ENCODE data around the gene NHLH1. TPM values are rescaled to one million over a fixed set of nuclear protein-coding genes. Genes with fewer than 3 reads are reported as not detected.

NHLH1 gene
- total and polyA plus RNA-seq, 2 donors (not counting 1 experiment from before 2014, with no cell fraction given), result 0.27 to 0.39 TPM

DNA sequence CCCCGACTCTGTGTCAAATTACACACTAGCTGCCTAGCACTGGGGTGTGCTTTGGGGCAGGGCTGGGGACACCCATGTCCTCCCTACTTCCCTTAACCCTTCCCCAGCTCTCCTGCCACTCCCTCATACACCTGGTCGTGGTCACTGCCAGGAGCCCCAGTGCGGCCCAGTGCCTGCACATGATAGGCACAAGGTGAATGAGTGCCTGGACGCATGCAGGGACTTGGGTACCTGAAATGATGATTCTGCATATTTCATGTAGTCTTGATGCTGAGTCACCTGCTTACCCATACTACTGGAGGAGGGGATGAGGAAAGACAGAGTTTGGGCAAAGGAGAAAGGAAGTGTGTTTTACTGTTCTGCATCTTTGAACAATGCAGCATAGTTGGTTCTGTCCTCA lies 32.0 kb downstream of the NHLH1 start:
- H3K4me1 Mint-ChIP-seq, result peaks cover 33% of the 10 kb centered on the region
- no peak overlapping the region for H3K9ac ChIP-seq (ENCODE audit: low read length)

More for the DNA sequence above, 32.0 kb downstream of the NHLH1 start:
- CTCF ChIA-PET, result interaction anchor here (1.0 to 1.2 kb wide), 2 partner anchors 30 to 208 kb away, joined by 3 to 4 read pairs; no protein-coding TSS in a partner anchor
- 100% methylated on average over 2 of the region's 4 CpGs for WGBS (ENCODE audit: insufficient coverage)
- Histone ChIP-seq H3K4me2 (replicated peaks; ENCODE audit: low read depth, low read length, poor library complexity, severe bottlenecking) (no peak overlapping the region), H3K79me2 (ENCODE audit: control insufficient read depth, insufficient read depth, low read length) (no peaks in the 10 kb centered on the region), H3K27ac (ENCODE audit: low read length in 2 of 2) (no peak overlapping the region), H3K36me3 (replicated peaks in 1 of 2; ENCODE audit: control extremely low read depth in 1 of 2, control insufficient read depth in 1 of 2, extremely low read depth in 1 of 2, insufficient read depth in 2 of 2, low read length in 1 of 2) (no peaks in the 10 kb centered on the region), H4K20me1 (ENCODE audit: control insufficient read depth, insufficient read depth, low read length, poor library complexity, severe bottlenecking) (no peaks in the 10 kb centered on the region), H2AFZ (ENCODE audit: insufficient read depth, low read depth, low read length, poor library complexity, severe bottlenecking) (no peak overlapping the region), H3K4me3 (ENCODE audit: control extremely low read depth in 1 of 5, extremely low read depth in 1 of 5, insufficient read depth in 1 of 5, low read depth in 2 of 5, low read length in 4 of 5) (no peak overlapping the region), H3K9me3 (ENCODE audit: control extremely low read depth in 1 of 3, control insufficient read depth in 2 of 3, insufficient read depth in 1 of 3, low read length in 2 of 3) (no peaks in the 10 kb centered on the region), H3K27me3 (replicated peaks in 1 of 4; ENCODE audit: control extremely low read depth in 1 of 4, control insufficient read depth in 3 of 4, insufficient read depth in 4 of 4, low read length in 3 of 4) (peaks cover 0 to 13% (median 3%) of the 10 kb centered on the region in 4 experiments), H3K4me1 (ENCODE audit: control insufficient read depth in 2 of 2, insufficient read depth in 2 of 2, low read length in 2 of 2) (peaks cover 12 to 14% of the 10 kb centered on the region in 2 donors)
- POLR2A ChIA-PET, result no interaction called here
- Mint-ChIP-seq H3K27ac (peak overlapping the region; percentile 1), H3K27me3 (no peaks in the 10 kb centered on the region), H3K9me3 (ENCODE audit: insufficient read depth) (no peaks in the 10 kb centered on the region), H3K4me3 (peak overlapping the region; percentile 51)
- no peak for DNase-seq
- ATAC-seq (ENCODE audit: low read depth), result no peak
- no peak for TF ChIP-seq CTCF (IDR thresholded peaks at IDR 0.05)
- TF ChIP-seq EZH2 (IDR thresholded peaks at IDR 0.05; ENCODE audit: borderline replicate concordance, insufficient read depth, low read depth, low read length, poor library complexity, severe bottlenecking), result no peak
- intact Hi-C loops (cut with micrococcal nuclease), result no loop called here

All from B cell (primary cell).